Mesendoderm (in vitro differentiated cells): ENCODE measurements around the gene BAG3.

Experiments
- DNase-seq: peaks from one replicate; pipeline ENCODE4 v3.0.0; 2013
- H2AK5ac ChIP-seq: 2 replicates; pipeline ENCODE4 v1.6.1; 2013; ENCODE audit warnings: low read length, inconsistent platforms
- H2BK120ac ChIP-seq: 2 replicates; pipeline ENCODE4 v1.6.1; 2013; ENCODE audit warnings: low read depth, mild to moderate bottlenecking, low read length, moderate library complexity, mixed read lengths
- H2BK15ac ChIP-seq: replicated peaks from 2 replicates; pipeline ENCODE4 v1.6.1; 2013; ENCODE audit warnings: low read depth, mild to moderate bottlenecking, moderate library complexity
- H2BK5ac ChIP-seq: 2 replicates; pipeline ENCODE4 v1.6.1; 2013; ENCODE audit warnings: low read length, inconsistent platforms
- H3K18ac ChIP-seq: 2 replicates; pipeline ENCODE4 v1.6.1; 2013; ENCODE audit warnings: mild to moderate bottlenecking, low read length, mixed read lengths
- H3K23ac ChIP-seq: one replicate; pipeline ENCODE4 v1.6.1; 2013; ENCODE audit warnings: low read length
- H3K27ac ChIP-seq: 2 replicates; pipeline ENCODE4 v1.5.1; 2013; ENCODE audit warnings: low read depth, mild to moderate bottlenecking, inconsistent platforms, low read length, moderate library complexity
- H3K27me3 ChIP-seq: 2 replicates; pipeline ENCODE4 v1.6.1; 2013; ENCODE audit warnings: low read length, control low read depth, mild to moderate bottlenecking, inconsistent platforms; ENCODE audit not compliant: insufficient read depth, poor library complexity
- H3K36me3 ChIP-seq: 2 replicates; pipeline ENCODE4 v1.6.1; 2013; ENCODE audit warnings: low read length, inconsistent platforms; ENCODE audit not compliant: control insufficient read depth, insufficient read depth
- H3K4ac ChIP-seq: one replicate; pipeline ENCODE4 v1.6.1; 2013; ENCODE audit warnings: low read depth, mild to moderate bottlenecking, low read length, moderate library complexity
- H3K4me1 ChIP-seq: 2 replicates; pipeline ENCODE4 v1.6.1; 2013; ENCODE audit warnings: low read depth, low read length, inconsistent platforms; ENCODE audit not compliant: control insufficient read depth
- H3K4me2 ChIP-seq: 2 replicates; pipeline ENCODE4 v1.6.1; 2013; ENCODE audit warnings: low read length
- H3K4me3 ChIP-seq: 2 replicates; pipeline ENCODE4 v1.5.1; 2013; ENCODE audit warnings: mild to moderate bottlenecking, low read length
- H3K56ac ChIP-seq: one replicate; pipeline ENCODE4 v1.6.1; 2013; ENCODE audit warnings: low read length
- H3K79me1 ChIP-seq: 2 replicates; pipeline ENCODE4 v1.6.1; 2013; ENCODE audit warnings: low read length, inconsistent platforms
- H3K79me2 ChIP-seq: 2 replicates; pipeline ENCODE4 v1.6.1; 2013; ENCODE audit warnings: mild to moderate bottlenecking, low read length; ENCODE audit not compliant: control insufficient read depth, insufficient read depth
- H3K9ac ChIP-seq: 2 replicates; pipeline ENCODE4 v1.6.1; 2013; ENCODE audit warnings: low read length, inconsistent platforms
- H4K5ac ChIP-seq: one replicate; pipeline ENCODE4 v1.6.1; 2013; ENCODE audit warnings: low read length
- H4K8ac ChIP-seq: one replicate; pipeline ENCODE4 v1.6.1; 2013; ENCODE audit warnings: low read depth, mild to moderate bottlenecking, control low read depth, low read length, moderate library complexity
- WGBS: extraction: QIAGEN DNeasy Blood & Tissue Kit; methylation state at CpG from one replicate; pipeline ENCODE4 v1.1.7; 2013; ENCODE audit warnings: low lambda C conversion rate, missing lambda C conversion rate; ENCODE audit not compliant: insufficient coverage; ENCODE audit errors: extremely low coverage; 5-methylcytosine and 5-hydroxymethylcytosine counted together

The BAG3 gene

DNA sequence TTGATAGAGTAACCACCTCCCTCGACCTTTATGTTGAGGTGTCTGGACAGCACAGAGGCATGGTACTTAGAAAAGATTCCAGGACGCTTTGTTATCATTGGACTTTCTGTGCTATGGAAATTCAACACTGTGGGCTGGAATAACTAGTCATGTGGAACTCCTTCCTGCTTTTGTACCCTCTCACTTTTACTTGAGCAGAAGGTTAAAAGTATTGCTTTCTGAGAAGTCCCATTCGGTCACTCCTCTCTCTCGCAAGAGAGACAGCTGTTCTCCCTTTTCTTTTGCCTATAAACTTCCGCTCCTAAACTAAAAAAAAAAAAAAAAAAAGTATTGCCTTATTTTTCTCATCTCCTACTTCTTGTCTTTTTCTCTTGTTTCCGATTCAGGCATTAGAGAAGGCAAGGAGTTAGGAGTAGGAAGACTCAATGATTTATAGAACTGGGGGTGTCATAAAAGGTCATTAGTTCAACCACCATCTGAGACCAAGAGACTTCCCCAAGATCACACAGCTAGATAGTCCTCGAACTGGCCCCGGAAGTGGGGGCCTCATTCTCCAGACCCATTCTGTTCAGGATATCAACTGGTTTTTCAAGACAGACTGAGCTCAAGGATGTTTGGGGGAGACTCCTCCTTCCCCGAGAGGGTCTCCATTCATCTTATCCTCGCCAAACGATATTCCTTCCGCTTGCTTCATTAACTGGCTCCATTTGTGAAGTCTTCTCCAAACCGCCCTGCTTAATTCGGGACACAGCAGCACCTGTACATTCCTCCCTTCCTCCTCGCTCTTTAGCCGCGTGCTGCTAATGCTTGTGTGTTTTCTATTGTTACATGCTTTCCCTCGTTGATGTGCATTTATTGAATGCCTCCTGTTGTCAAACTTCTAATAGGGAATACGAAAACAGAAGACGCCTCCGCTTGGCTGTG lies 73.7 kb downstream of the BAG3 start:
- Histone ChIP-seq H3K27me3 (no peaks in the 10 kb centered on the region), H3K79me2 (peaks cover 7% of the 10 kb centered on the region), H3K56ac (peak overlapping the region; percentile 96), H3K4me3 (peak overlapping the region; percentile 56), H3K27ac (peak overlapping the region; percentile 63), H4K8ac (no peak overlapping the region), H3K79me1 (no peaks in the 10 kb centered on the region), H3K4me2 (peak overlapping the region; percentile 56), H2AK5ac (no peak overlapping the region), H3K9ac (peak overlapping the region; percentile 87), H3K23ac (no peak overlapping the region), H4K5ac (no peak overlapping the region), H3K4me1 (peaks cover 7% of the 10 kb centered on the region), H3K18ac (peak overlapping the region; percentile 44), H2BK120ac (no peak overlapping the region), H2BK5ac (peak overlapping the region; percentile 23), H2BK15ac (no peak overlapping the region), H3K36me3 (no peaks in the 10 kb centered on the region), H3K4ac (peak overlapping the region; percentile 4)
- WGBS, result no CpG with 5 or more reads among the region's 21 CpGs
- DNase-seq, result peak; percentile 56

DNA sequence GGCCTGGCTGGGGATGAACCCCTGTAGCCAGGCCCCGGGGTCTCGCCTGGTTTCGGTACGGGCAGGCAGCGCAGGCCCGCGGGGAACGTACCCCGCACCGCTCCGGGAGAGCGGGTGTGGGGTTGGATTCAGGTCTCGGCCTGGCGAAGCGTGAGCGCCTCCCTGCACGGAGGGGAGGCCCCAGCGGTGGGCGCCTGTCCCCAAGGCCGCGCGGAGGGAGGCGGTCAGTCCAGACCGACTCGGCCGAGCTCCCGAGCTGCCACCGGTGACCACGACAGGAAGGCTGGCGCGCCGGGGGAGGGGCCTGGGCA lies 74.3 kb downstream of the BAG3 start:
- Histone ChIP-seq H2BK5ac (peak overlapping the region; percentile 23), H3K79me1 (no peaks in the 10 kb centered on the region), H3K4me1 (peaks cover 7% of the 10 kb centered on the region), H3K4me2 (peak overlapping the region; percentile 56), H3K36me3 (no peaks in the 10 kb centered on the region), H3K4ac (peak overlapping the region; percentile 4), H3K9ac (peak overlapping the region; percentile 87), H4K5ac (no peak overlapping the region), H3K27ac (peak overlapping the region; percentile 63), H2BK120ac (no peak overlapping the region), H3K23ac (no peak overlapping the region), H2AK5ac (no peak overlapping the region), H3K27me3 (no peaks in the 10 kb centered on the region), H3K4me3 (peak overlapping the region; percentile 56), H2BK15ac (no peak overlapping the region), H3K18ac (peak overlapping the region; percentile 44), H3K79me2 (peaks cover 7% of the 10 kb centered on the region), H3K56ac (peak overlapping the region; percentile 96), H4K8ac (no peak overlapping the region)
- DNase-seq, result no peak
- no CpG with 5 or more reads among the region's 32 CpGs for WGBS

DNA sequence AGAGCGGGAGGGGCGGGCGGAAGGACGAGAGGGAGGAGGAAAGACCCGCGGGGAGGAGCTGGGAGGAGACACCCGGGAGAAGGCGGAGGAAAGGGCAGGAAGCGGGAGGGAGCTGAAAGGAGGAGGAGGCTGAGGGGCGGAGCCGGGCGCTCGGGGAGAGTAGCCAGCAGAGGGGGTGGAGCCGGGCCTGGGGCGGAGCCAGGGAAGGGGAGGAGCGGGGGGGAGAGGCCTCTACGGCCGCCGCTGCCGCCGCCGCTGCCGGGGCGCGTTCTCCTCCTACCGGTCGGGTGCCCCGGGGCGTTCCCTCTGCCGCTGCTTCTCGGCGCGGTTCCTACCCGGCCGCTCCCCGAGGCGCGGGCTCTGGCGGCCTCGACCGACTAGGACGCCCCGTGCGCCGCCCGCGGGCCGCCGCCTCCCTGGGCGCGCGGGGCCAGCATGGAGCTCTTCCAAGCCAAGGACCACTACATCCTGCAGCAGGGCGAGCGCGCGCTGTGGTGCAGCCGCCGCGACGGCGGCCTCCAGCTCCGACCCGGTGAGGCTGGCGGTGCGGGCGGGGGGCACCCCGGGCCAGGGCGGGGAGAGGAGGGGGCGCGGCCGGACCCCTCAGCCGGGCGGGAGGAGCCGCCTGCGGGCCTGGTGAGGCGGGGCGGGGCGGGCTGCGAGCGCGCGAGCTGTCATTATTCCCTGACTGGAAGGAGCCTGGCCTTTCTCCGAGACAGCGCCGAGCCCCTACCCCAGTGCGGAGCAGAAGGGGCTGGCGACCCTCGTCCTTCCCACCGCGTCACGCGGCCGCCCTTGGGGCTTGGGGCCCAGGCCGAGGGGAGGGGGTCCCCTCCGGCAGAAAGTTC lies 74.9 kb downstream of the BAG3 start, which contains the start of gene INPP5F:
TSS of gene INPP5F (plus strand) at position 223 of the 848 bp plus-strand sequence. CDS start at position 436, 213 bp downstream.
- WGBS, result no CpG with 5 or more reads among the region's 95 CpGs
- peak within 1 kb of the TSS; percentile 56 for H3K4me2 ChIP-seq
- peak; percentile 99 for DNase-seq

DNA sequence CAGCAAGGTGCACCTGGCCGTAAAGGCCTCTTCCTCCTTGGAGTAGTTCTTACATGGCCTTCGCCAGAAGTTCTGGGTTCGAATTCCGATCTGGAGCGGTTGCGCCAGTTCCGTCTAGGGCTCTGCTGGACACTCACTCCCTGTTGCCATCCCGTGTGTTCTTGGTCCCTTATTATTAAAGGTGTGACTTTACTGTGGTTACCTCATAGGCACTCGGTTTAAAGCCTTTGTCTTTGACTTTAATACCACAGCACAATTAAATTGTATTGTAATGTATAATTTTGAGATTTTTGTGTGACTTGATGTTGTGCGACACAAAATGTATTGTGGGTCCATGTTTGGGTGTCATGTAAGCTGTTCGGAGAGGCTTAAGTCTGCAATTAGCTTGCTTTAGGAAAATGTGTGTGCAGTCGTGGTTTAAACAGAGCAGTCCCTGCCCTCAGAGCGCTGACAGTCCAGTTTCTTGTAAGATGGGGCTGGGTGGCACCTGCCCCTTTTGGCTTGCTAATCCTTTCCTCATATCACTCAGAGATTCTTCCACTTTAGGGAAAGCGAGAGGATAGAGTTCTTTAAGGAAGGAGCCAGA lies 75.6 kb downstream of the BAG3 start:
- H3K79me2 ChIP-seq, result peaks cover 7% of the 10 kb centered on the region
- H2BK15ac ChIP-seq, result no peak overlapping the region
- no peak overlapping the region for H2BK5ac ChIP-seq
- no peak overlapping the region for H4K8ac ChIP-seq
- H3K23ac ChIP-seq, result no peak overlapping the region
- no peak overlapping the region for H3K18ac ChIP-seq
- no peak for DNase-seq
- no peak overlapping the region for H4K5ac ChIP-seq
- H3K4me2 ChIP-seq, result peak overlapping the region; percentile 55
- no peaks in the 10 kb centered on the region for H3K79me1 ChIP-seq
- no peak overlapping the region for H3K27ac ChIP-seq
- 100% methylated on average over 1 of the region's 14 CpGs for WGBS
- H3K9ac ChIP-seq, result peak overlapping the region; percentile 43
- H3K4me3 ChIP-seq, result peak overlapping the region; percentile 16
- no peak overlapping the region for H3K4ac ChIP-seq
- H3K36me3 ChIP-seq, result no peaks in the 10 kb centered on the region
- H3K27me3 ChIP-seq, result no peaks in the 10 kb centered on the region
- no peak overlapping the region for H2AK5ac ChIP-seq
- H3K56ac ChIP-seq, result peak overlapping the region; percentile 83
- no peak overlapping the region for H2BK120ac ChIP-seq
- H3K4me1 ChIP-seq, result peaks cover 7% of the 10 kb centered on the region

More for the DNA sequence above, 74.9 kb downstream of the BAG3 start, which contains the start of gene INPP5F:
- no peaks in the 10 kb centered on the region for H3K27me3 ChIP-seq
- peak within 1 kb of the TSS; percentile 4 for H3K4ac ChIP-seq
- no peak within 1 kb of the TSS for H4K8ac ChIP-seq
- no peaks in the 10 kb centered on the region for H3K79me1 ChIP-seq
- peak within 1 kb of the TSS; percentile 95 for H3K27ac ChIP-seq
- H2BK120ac ChIP-seq, result no peak within 1 kb of the TSS
- H4K5ac ChIP-seq, result no peak within 1 kb of the TSS
- H2AK5ac ChIP-seq, result no peak within 1 kb of the TSS
- peaks cover 7% of the 10 kb centered on the region for H3K79me2 ChIP-seq
- peak within 1 kb of the TSS; percentile 96 for H3K56ac ChIP-seq
- H3K23ac ChIP-seq, result no peak within 1 kb of the TSS
- H2BK15ac ChIP-seq, result no peak within 1 kb of the TSS
- no peaks in the 10 kb centered on the region for H3K36me3 ChIP-seq
- H3K4me1 ChIP-seq, result peaks cover 7% of the 10 kb centered on the region
- H2BK5ac ChIP-seq, result peak within 1 kb of the TSS; percentile 23
- H3K18ac ChIP-seq, result peak within 1 kb of the TSS; percentile 94
- peak within 1 kb of the TSS; percentile 87 for H3K9ac ChIP-seq
- H3K4me3 ChIP-seq, result peak within 1 kb of the TSS; percentile 73
